ENCODE measurements around the gene PSMG3.
"Not testable (repeated sequence)": the region's sequence is repeated elsewhere in the genome, so short reads cannot be mapped to it uniquely, and the experiment has no call there.

Gene PSMG3

DNA sequence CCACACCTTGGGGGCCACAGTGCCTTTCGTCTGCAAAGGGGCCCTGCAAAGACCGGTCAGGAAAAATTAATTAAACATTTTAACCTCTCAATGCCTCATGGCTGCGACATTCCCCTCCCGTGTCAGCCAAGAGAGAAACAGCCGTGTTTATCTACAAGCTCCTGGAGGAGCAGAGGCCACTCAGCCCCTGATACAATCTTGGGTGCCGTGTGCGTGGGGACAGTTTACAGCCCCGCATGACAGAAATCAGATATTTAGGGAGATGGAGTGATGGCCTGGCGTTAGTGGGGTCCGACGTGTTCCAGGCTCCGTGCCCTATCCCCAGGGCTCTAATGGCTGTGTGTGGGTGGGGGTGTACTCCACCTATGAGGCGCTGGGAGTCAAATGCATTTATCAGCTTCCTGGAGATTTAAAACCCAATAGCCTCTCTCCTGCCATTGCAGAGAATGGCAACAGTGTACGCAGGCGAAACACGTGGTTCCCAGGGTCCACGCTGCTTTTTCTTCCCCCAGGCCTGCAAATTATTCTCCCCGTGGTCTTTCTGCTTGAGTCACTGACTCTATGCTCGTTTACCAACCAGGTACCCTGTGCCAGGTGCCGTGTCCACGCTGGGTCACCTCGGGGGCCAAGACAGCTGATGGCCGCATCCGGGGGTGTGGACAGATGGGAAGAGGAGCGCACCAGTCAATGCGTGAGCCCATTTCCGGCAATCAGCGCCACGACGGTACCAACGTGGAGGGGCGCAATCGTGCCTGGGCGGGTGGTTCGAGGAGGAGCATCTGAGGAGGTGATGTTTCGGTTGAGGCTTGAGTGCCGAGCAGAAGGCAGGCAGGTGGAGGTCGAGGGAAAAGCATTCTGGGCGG is 26.6 kb upstream of the PSMG3 start:
- DNase-seq (ENCODE audit: low read depth in 2 of 2) = no peak

DNA sequence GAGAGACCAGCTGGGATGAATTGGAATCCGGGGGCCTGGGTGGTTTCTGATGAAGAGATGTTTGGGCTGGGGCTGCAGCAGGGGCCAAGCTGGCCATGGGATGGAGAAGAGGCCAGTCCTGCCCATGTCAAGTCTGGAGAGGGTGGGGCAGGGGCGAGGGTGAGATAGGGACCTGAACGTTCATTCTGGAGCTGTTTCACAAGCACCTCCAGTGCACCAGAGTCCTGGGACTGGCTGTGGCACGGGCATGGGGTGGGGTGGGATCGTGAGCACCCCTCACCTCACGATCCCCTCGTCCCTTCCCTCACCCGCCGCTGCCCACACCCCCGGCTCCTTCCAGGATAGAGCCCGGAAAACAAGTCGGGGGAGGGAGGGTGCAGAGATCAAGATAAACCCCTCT is 25.8 kb upstream of the PSMG3 start:
- DNase-seq (ENCODE audit: low read depth in 2 of 2) = no peak

DNA sequence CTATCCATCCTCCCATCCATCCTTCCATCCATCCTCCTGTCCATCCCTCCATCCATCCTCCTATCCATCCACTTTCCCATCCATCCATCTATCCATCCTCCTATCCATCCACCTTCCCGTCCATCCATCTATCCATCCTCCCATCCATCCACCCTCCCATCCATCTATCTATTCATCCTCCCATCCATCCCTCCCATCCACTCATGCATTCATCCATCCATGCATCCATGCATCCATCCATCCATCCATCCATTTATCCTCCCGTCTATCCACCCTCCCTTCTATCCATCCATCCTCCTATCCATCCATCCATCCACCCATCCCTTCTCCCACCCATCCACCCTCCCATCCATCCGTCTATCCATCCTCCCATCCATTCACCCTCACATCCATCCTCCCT is 25.2 kb upstream of the PSMG3 start:
- no peak for DNase-seq (ENCODE audit: low read depth in 2 of 2)

DNA sequence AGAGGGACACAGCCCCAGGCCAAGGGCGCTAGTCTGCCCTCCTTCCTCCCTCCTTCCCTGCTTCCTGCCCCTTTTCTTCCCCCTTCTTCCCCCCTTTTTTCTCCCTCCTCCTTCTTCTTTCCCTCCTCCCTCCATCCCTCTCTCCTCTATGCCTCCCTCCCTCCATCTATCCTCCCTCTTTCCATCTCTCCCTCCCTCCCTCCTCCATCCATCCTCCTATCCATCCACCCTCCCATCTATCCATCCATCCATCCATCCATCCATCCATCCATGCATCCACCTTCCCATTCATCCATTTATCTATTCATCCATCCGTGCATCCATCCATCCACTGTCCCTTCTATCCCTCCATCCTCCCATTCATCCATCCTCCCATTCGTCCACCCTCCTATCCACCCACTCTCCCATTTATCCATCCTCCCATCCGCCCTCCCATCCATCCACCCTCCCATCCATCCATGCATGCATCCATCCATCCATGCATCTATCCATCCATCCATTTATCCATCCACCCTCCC is 24.1 kb upstream of the PSMG3 start:
- DNase-seq (ENCODE audit: low read depth in 2 of 2) = no peak

DNA sequence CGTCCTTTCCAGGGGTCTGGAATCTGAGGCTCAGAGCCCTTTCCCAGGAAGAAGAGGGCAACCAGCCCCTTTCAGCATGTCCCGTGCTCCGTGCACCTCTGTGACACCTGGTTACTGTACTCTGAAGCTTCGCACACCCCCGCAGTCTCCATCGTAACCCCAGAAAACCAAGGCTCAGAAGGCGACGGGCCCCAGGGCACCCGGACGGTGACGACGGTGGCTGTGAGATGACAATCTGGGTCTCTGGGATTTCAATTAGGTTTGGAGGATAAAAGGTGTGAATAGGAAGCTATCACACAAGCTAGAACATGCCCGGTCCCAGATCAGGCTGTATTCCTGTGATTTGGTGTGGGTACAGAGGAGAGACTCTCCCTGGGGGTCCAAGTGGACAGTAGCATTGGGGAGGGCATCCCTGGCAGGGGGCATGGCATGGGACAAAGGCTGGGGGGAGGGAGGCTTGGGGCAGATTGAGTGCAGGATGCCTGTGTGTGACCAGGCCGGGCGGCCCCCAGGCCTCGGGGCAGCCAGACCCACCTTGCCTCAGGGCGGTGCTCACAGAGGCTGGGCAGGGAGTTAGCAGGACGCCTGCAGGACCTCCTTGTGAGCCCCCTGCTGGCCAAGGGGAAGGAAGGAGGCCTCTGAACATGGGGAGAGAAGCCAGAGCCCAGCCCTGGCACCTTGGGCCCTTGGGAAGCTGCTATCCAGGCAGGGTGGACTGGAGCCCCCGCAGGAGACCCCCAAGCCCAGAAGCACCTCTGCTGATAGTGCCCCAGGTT is 23.4 kb upstream of the PSMG3 start:
- no peak for DNase-seq (ENCODE audit: low read depth in 2 of 2)

DNA sequence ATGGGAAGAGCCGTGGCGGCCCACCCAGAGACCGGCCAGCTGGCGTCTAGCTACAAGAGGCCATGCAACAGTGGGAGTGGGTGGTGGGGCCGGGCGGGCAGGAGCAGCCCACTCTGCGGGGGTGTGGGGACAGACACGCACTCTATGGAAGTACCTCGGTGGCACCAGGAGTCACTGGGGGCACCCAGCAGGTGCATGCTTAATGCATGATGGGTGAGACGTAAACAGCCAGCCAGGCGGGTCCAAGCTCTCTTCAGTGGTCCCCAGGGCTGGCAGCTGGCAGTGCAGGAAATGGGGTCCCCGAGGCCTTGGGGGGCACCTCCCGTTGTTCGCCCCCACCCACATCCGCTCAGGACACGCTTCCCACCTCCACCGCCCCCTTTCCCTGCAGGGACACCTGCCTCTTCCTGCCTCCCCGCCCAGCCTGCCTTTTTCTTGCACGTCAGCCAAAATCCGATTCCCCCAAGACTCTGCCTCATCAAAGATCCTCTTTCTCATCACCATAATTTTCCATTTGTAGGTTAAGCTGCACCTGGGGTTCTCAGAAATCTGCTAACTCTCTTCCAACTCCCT is 22.6 kb upstream of the PSMG3 start:
- DNase-seq (ENCODE audit: low read depth in 2 of 2) = no peak

DNA sequence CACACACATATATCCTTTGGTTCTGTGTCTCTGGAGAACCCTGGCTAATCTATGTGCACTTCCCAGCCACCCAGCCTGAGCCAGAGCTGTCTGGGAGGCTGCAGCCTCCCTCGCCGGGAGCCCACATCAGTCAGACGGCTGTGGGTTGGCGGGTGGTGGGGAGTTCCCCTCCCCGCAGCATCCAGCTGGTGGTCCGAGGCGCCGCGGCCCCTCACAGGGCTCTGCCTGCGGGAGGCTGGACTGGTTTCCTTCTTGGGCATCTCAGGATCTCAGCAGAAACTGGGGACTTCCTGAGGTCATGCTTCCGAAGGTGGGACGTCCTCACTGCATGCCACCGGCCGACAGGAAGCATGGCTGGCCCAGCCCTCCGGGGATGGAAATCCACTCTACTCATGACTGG is 22.0 kb upstream of the PSMG3 start:
- DNase-seq (ENCODE audit: low read depth in 2 of 2) = no peak

DNA sequence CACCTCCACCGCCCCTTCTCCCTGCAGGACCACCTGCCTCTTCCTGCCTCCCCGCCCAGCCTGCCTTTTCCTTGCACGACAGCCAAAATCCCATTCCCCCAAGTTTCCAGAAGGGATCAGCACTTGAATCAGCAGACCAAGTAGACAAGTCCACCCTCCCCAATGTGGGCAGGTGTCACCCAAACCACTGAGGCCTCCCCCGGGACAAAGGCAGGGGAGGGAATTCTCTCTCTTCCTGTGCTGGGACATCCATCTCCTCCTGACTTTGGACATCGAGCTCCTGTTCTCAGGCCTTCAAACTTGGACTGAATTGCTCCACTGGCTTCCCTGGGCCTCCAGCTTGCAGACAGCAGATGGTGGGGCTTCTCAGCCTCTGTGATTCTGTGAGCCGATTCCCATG is 21.6 kb upstream of the PSMG3 start:
- no peak for DNase-seq (ENCODE audit: low read depth in 2 of 2)

DNA sequence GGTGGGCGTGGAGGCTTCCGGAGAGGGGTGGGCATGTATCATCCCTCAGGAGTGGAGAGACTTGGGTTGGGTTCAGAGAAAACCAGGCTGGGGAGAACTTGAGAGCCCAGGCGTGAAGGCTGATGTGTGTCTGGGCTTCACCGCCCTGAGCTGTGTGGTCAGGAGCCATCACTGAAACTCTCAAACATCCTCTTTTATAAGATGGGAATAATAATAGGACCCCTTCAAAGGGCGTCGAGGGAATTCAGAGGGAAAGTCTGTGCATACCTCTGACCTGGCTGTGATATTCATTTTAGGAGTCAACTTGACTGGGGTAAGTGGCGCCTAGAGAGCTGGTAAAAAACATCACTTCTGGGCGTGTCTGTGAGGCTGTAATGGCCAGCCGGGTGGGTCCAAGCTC is 21.1 kb upstream of the PSMG3 start:
- DNase-seq (ENCODE audit: low read depth in 2 of 2) = no peak

DNA sequence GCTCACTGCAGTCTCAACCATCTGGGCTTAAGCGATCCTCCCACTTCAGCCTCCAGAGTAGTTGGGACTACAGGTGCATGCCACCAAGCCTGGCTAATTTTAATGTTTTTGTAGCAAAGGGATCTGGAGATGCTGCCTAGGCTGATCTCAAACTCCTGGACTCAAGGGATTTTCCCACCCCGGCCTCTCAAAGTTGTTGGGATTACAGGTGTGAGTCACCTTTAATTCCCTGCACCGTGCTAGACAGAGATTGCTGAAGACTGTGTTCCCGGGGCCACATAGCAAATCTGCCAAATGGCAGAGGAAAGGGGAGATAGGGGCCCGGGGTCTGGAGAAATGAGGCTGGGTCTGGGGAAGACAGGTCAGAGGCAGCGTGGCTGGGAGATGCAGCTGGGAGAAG is 20.6 kb upstream of the PSMG3 start:
- DNase-seq (ENCODE audit: low read depth in 2 of 2) = no peak

DNA sequence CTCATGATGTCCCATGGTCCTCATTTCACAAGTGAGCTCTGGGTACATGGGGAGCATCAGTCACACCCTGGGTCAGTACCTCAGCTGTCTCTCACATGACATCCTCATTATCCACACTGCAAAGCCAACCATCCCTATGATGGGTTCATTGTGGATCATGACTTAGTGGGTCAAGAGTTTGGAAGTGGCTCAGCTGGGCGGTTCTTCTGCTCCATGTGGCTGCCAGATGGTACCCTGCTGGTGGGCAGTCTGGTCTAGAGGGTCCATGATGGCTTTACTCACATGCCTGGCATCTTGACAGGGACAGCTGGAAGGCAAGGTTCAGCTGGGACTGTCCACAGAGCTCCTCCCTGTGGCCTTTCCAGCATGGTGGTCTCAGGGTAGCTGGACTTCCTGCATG is 19.1 kb upstream of the PSMG3 start:
- DNase-seq (ENCODE audit: low read depth in 2 of 2) = no peak

DNA sequence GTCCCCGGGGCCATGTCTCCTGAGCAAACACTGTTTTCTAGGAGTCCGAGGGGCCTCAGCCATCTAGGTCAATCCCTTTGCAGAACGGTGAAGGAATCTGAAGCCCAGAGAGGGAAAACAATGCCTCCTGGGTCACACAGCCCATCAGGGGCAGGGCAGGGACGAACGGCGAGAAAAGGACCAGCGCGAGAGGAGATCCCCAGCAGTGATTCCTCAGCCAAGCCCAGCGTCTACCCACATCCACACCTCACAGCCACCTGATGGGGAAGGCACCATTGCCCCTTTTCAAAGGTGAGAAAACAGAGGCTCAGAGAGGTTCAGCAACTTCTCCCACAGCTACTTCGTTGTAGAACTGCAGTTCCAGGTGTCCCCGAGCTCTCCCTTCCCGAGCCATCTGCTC is 17.9 kb upstream of the PSMG3 start:
- DNase-seq (ENCODE audit: low read depth in 2 of 2) = no peak

DNA sequence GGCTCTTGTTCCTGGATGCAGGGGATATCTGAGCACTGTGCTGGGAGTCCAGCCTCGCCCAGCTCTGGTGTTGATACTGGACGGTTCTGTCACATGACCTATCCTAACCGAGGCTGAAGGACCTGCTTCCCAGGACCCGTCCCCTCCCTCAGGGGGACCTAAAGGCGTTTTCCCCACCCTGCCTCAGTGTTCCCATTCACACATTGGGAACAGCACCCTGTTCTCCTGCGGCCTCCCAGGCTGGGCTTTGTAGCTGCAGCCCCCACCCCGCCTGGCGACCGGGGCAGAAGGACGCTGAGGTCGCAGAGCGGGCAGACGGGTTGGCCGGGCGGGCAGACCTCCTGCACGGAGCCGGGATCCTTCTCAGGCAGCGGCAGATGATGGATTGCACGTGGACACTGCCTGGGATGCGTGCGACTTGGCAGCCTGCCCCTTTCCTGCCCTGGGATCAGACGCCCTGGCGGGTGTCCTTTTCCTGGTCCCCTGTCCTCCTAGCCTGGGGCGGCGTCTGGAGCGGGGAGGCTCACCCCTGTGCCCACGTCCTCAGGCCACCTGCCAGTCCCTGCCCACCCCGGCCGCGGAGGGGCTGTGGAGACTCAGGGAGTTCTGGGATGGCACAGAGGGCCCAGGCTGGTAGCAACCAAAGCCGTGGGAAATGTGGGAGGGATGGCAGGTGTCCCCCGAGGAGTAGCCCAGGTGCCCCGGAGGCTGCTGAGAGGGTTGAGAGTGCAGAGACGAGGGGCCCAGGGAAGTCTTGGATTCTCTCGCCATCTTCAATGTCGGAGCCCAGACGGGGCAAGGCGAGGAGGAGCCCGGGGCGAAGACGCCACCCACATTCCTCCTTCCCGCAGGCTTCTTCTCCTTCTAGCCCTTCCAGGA is 17.2 kb upstream of the PSMG3 start:
- DNase-seq (ENCODE audit: low read depth in 2 of 2) = no peak

DNA sequence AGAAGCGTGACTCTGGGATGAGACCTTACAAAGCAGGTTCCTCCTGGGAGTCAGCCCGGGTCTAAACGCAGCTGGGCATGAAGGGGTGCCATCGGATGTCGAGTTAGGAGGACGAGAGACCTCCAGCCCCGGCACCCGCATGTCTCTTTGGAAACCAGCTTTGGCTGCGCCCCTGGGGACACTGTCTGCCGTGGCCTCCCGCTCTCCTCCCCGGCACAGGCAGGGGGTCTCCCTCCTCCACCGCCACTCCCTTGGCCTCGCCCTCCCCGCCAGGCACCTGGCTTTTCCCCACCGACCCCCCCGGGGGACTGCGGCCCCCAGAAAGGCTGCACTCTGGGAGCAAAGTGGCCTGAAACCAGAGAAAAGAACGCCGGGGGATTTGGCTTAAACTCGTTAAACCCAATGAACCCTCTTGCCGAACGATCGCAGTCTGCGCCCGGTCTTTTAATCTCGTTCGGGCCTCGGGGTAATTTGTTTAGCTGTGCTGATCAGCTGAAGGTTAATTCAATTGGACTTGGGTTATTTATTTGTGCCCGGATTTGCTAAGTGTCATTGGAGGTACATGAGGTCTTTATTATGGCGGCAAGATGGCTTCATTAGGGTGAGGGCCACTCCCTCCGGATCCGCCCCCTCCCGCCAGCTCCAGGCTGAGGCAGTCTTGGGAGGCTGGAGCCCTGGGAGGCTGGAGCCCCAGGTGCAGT is 16.4 kb upstream of the PSMG3 start:
- DNase-seq (ENCODE audit: low read depth in 2 of 2) = no peak

DNA sequence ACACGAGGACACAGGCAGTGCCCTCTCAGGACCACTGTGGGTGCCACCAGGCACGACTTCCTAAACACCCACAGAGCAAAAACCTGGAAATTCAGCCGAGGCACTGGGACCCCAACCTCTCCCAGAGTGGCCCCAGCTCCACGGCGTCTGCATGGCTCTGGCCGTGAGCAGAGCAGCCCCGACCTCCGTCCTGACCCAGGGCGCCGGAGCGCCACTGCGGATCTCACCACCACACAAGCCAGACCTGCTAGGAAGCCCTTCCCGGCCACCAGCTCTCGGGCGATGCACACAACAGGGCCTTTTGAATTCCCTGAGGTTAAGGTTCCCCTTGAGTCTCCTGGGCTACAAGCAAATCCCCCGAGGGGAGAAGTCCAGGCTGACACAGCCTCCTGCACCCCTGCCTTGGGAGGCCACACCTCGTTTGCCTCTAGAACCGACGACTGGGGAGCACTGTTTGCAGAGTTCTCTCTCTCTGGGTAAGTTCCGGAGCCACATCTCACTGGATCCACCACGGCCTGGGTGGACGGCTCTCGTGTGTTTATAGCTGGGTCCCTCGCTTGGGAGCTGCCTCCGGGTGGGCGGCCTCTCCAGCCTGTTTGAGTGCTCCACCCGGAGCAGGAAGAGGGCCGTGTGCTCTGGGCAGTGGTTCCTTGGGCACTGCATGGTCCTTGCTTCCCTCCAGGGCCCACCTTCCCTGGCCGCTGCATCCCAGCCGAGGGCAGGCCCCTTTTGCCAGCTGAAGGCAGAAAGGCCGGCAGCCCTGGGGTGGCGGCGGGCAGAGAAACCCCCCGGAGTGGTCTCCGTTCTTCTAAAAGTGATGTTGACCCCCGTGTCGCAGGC is 15.5 kb upstream of the PSMG3 start:
- DNase-seq (ENCODE audit: low read depth in 2 of 2) = no peak

DNA sequence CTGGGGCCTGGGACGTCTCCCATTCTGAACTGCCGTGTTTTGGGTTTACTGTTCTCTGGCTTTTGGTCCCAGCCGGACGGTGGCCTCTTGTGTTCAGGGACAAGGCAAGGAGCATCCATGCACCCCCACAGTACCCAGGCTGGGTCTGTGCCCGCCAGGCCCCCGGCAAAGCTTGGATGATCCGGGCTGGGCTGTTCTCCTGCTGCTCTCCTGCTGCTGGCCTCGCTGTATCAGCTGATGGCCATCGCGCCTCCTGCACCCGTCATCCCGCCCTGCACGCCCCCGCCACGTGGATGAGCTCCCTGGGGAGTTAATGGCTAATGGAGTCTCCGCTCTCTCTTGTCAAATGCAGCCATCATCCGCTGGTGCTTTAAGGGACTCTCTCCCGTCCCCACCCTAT is 14.9 kb upstream of the PSMG3 start:
- DNase-seq (ENCODE audit: low read depth in 2 of 2) = no peak

DNA sequence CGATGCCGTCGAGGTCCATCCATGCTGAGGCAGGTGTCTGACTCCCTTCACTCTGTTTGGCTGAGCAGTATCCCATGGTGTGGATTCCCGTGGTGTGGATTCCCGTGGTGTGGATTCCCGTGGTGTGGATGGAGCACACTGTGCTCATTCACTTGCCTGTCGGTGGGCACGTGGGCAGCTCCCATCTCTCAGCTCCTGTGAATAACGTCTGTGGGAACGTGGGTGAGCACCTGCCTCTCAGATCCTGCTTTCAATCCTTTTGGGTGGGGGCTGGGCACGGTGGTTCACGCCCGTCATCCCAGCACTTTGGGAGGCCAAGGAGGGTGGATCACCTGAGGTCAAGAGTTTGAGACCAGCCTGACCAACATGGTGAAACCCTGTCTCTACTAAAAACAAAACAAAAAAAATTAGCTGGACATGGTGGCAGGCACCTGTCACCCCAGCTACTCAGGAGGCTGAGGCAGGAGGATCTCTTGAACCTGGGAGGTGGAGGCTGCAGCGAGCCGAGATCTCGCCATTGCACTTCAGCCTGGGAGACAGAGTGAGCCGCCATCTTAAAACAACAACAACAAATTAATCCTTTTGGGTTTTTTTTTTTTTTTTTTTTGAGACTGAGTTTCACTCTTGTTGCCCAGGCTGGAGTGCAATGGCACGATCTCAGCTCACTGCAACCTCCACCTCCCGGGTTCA is 13.6 kb upstream of the PSMG3 start:
- DNase-seq (ENCODE audit: low read depth in 2 of 2) = not testable (repeated sequence)

DNA sequence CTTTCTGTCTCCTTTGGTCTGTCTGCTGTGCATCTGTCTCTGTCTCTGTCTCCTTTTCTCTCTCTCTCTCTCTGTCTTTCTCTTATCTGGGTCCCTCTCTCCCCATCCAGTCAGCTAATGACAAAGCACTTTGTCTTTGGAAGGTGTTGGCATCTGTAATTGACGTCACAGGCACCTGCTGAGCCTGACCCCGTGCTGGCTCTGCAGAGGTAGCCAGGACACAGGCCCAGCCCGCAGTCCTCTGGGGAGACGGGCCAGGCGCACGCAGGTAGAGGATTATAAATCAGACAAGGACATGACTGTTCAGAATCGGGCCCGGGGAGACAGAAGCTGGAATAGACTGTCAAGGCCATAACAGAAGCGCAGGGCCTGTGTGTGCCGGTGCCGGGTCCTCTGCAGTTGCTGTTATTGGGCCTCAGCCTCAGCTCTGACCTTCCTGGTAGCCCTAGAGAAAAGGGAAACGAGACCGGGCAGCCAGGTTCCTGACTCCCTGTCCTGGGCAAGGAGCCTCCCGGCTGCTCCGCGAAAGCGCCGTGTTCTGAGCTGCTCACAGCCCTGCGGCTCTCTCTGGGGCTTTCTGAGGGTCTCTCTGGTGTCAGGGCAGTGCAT is 10.7 kb upstream of the PSMG3 start:
- DNase-seq (ENCODE audit: low read depth in 2 of 2) = no peak
